IPS DF 4.7 (cell line): ENCODE results near the gene ZNG1F.
"Not testable (repeated sequence)": the region's sequence is repeated elsewhere in the genome, so short reads cannot be mapped to it uniquely, and the experiment has no call there.

Experiments
- DNase-seq: peaks from one replicate; pipeline ENCODE4 v3.0.0-alpha.2; 2013; ENCODE audit warnings: low spot score; ENCODE audit errors: extremely low read depth

ZNG1F gene

GRCh38 chr9:41189217-41189616 is at the start of gene ZNG1F:
Gene ZNG1F (minus strand): TSS chr9:41189317. CDS start chr9:41189258, 59 bp downstream.
- not testable (repeated sequence) for DNase-seq

GRCh38 chr9:41237110-41237749 is 48.1 kb upstream of the ZNG1F start:
- not testable (repeated sequence) for DNase-seq

- not testable (repeated sequence) for DNase-seq
These were observed 47.5 kb upstream of the ZNG1F start for GRCh38 chr9:41236486-41237109.

- not testable (repeated sequence) for DNase-seq
These were observed 46.0 kb upstream of the ZNG1F start for GRCh38 chr9:41234811-41235805.

DNA sequence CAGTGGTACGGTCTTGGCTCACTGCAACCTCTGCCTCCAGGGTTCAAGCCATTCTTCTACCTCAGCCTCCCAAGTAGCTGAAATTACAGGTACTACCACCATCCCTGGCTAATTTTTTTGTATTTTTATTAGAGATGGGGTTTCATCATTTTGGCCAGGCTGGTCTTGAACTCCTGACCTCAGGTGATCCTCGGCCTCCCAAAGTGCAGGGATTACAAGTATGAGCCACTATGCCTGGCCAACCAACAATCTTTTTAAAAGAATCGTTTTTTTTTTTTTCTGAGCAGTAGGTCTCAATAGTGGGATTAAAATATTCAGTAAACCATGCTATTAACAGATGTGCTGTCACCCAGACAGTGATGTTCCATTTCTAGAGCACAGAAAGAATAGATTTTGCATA is 45.1 kb upstream of the ZNG1F start:
- DNase-seq = not testable (repeated sequence)

DNA sequence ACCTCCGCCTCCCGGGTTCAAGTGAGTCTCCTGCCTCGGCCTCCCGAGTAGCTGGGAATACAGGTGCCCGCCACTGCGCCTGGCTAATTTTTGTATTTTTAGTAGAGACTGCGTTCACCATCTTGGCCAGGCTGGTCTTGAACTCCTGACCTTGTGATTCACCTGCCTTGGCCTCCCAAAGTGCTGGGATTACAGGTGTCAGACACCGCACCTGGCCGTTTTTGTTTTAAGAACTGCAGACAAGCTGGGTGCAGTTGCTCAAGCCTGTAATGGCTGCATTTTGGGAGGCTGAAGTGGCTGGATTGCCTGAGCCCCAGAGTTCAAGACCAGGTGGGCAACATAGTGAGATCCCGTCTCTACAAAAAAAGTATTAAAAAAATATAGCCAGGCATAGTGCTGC is 43.2 kb upstream of the ZNG1F start:
- DNase-seq = not testable (repeated sequence)

DNA sequence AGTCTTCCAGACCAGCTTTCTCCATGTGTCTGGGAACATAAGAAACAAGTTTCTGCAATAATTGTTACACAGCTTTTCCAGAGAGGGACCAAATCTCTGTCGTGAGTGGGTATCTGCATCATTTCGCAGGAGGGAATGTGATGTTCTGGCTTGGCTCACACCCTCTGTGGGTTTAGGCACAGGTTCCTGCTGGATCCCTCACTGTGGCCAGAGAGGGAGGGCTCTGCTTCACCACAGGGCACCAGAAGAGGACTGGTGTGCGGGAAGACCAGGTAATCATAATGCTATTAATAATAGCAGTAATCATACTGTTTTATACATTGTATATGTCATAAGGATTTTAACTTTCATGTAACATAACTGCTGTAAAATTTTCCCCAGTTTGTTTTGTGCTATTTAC is 41.3 kb upstream of the ZNG1F start:
- not testable (repeated sequence) for DNase-seq

DNA sequence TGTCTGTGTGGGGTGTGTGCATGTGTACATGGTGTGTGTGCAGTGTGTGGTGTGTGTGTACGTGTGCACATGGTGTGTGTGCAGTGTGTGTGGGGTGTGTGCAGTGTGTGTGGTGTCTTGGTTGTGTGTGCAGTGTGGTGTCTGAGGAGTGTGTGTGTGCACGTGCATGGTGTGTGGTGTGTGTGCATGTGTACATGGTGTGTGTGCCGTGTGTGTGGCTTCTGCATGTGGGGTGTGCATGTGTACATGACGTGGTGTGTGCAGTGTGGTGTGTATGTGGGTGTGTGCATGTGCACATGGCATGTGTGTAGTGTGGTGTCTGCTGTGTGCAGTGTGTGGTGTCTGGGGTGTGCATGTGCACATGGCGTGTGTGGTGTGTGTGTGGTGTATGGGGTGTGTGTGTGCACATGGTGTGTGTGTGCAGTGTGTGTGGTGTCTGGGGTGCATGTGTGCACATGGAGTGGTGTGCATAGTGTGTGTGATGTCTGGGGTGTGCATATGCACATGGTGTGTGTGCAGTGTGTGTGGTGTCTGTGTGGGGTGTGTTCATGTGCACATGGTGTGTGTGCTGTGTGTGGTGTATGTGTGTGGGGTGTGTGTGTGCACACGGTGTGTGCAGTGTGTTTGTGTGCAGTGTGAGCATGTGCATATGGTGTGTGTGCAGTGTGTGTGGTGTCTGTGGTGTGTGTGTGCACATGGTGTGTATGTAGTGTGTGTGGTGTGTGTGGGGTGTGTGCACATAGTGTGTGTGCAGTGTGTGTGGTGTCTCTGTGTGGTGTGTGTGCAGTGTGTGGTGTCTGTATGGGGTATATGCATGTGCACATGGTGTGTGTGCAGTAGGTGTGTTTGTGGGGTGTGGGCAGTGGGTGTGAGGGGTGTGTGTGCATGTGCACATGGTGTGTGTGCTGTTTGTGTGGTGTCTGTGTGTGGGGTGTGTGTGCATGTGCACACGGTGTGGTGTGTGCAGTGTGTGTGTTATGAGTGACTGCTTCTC is 40.6 kb upstream of the ZNG1F start:
- DNase-seq = no peak

DNA sequence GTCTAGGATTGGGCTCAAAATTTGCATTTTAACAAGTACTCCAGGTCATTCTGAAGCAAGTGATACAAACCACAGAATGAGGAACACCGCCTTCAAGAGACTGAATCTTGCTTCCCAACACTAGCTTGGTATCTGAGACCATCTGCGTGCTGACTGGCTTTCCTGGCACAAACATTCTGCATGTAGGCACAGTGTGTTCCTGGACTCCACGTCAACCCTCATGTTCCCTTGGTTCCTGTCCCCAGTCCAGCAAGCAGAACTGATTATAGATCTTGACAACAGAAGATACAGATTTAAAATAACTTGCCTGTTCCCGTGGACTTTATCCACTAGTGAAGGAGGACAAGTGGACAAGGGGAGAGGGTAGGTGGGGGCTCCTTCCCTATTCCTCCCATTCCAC is 30.7 kb upstream of the ZNG1F start:
- not testable (repeated sequence) for DNase-seq

DNA sequence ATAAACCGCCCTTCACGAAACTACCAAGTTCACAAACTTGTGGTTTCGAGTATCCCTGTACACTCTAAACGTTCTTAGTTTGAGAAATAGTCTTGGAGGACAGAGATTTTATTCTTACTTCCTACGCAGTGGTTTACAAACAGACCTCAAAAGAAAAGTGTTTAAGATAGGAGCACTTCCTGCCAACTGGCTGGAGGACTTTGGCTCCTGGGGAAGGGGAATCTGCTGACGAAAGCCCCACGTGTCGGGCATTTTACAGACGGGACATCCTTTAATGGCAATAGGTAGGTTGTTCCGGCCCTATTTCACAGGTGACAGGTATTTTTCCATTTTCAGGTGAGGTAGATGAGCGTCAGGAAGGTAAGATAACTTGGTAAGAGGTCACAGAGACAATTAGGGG is 678 bp downstream of the ZNG1F start:
- DNase-seq = not testable (repeated sequence)

- DNase-seq = not testable (repeated sequence)
These were observed 14.1 kb downstream of the ZNG1F start for GRCh38 chr9:41174994-41175393.

GRCh38 chr9:41150116-41150515 is 39.0 kb downstream of the ZNG1F start:
- not testable (repeated sequence) for DNase-seq

- DNase-seq = not testable (repeated sequence)
These were observed 47.2 kb downstream of the ZNG1F start for GRCh38 chr9:41141878-41142277.

GRCh38 chr9:41128581-41128980 is 60.5 kb downstream of the ZNG1F start, which contains the start of gene FOXD4L6:
Gene FOXD4L6 (minus strand): TSS chr9:41128681. CDS start chr9:41128383, 298 bp downstream.
- DNase-seq = not testable (repeated sequence)

- not testable (repeated sequence) for DNase-seq
These were observed 62.2 kb downstream of the ZNG1F start for GRCh38 chr9:41126746-41127446.

DNA sequence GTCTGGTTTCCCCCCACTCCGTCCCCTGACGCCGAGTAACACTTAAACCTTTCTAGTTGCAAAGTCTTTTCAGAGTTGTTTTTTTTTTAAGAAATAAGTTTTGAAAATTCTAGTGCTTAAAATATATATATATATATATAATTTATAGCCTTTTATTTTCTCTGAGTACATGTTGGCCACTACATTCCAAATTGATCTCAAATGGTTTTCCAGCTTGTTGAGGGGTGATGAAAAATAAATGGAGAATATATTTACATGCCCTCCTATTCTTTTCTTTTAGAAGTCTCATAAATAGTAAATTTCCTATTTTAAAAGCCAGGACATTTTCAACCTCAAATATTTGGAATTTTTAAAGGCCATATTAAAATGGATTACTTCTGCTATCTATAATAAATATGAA is 63.2 kb downstream of the ZNG1F start:
- DNase-seq = not testable (repeated sequence)

GRCh38 chr9:41125109-41125658 is 63.9 kb downstream of the ZNG1F start:
- not testable (repeated sequence) for DNase-seq

- not testable (repeated sequence) for DNase-seq
These were observed 64.6 kb downstream of the ZNG1F start for GRCh38 chr9:41124250-41125108.
